CD4-positive, alpha-beta T cell treated with Interleukin-1 beta for 1 hour (primary cell): ENCODE measurements around the gene MRPL1.

Experiments
- DNase-seq, 2 donors: peaks; one replicate each; pipeline ENCODE4 v3.0.0-alpha.2; 2020 to 2022

MRPL1 gene

GRCh38 chr4:77990456-77990855 lies 127.8 kb downstream of the MRPL1 start:
- no peak for DNase-seq

GRCh38 chr4:77990904-77991358 lies 128.3 kb downstream of the MRPL1 start:
- no peak for DNase-seq

GRCh38 chr4:77992581-77992980 lies 130.0 kb downstream of the MRPL1 start:
- DNase-seq, result no peak

DNA sequence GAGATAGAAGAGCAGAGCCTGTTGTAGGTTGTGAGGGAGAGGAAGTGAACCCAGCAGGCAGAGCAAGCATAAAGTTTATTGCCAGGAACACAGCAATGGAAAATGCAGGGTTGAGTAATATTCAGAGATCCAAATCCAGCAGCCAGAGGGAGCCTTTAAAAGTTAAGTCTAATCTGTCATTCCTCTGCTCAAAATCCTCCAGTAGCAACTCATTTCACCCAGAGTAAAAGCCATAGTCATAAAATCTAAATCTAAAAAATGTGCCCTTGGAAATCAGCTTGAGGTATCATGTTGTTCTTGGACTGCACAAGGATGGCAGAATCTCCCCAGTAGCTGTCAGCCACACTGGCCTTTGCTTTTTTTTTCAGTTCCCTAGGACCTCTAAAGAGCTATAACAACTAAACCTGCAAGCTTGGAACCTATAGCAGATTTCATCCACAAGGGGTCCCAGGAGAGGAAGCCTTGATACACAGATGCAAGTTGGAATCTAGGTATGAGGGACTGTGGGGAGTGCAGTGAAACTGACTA lies 131.6 kb downstream of the MRPL1 start:
- peak in 1 of 2 donors; percentile 1 for DNase-seq

DNA sequence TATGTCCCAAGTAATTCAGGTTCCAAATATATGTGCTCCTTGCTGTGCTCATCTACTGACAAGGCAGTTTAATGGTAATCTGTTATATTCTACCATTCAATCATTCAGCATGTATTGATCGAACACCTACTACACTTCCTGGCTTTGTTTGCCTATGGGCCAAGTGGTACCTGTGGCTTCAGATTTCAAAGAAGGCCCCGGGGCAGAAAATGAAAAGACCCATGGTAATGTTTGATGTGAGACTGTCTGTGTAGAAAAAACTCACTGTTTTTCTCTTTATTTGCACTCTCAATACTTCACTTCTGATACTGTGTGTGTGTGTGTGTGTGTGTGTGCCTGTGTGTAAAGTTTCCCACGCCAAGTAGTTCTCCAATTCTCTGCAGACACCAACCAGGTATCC lies 133.4 kb downstream of the MRPL1 start:
- no peak for DNase-seq

DNA sequence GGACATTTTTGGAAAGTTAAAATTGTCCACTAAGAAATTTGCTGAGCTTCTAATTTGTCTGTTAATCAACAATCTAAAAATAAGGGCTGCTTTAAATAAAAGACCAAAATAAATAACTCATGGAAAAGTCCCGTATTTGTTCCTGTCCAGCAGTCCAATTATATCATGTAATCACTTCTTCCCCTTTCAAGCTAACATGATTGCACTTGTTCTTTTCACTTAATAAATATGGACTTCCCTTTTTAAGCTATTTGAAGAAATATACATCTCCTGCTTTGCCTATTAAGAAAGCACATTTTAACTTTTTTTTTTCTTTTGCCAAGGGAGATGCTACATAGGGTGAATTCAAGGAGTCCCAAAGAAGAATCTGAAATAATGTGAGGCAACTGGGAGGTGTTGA lies 138.9 kb downstream of the MRPL1 start:
- no peak for DNase-seq

GRCh38 chr4:78002260-78002659 lies 139.6 kb downstream of the MRPL1 start:
- no peak for DNase-seq
